HG03565 (cell line): ENCODE results near the gene DUSP6.
A peak's percentile ranks its signal among the peaks of the same experiment; 100 is the strongest.

ENCODE experiments used
- ATAC-seq: cut with Tn5 transposase; IDR thresholded peaks from one replicate; pipeline ENCODE4 v1.9.1; 2021; ENCODE audit warnings: mild to moderate bottlenecking, moderate library complexity; ENCODE audit not compliant: unreplicated experiment

Gene DUSP6

GRCh38 chr12:89376202-89376529, 23.9 kb upstream of the DUSP6 start:
- no peak for ATAC-seq

- ATAC-seq, result no peak
Measured at GRCh38 chr12:89373763-89374572, 21.7 kb upstream of the DUSP6 start.

- no peak for ATAC-seq
Measured at GRCh38 chr12:89372584-89373370, 20.5 kb upstream of the DUSP6 start.

DNA sequence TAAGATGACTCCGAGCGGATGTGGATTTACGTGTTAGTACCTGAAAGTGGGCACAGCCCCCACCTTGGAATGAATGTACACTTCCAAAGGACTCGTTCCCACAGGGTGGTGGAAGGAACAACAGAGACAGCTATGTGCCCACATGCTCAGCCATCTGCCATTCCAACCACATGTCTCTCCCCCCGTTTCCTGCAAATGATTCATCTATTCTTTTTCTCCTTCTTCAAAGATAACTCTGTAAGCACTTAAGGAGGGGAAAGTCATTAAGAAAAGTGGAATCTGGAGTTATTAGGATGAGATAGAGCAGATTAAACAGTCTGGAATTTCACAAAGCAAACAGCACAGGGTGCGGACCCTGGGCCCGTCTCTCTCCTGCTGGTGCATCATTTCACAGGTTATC, 18.5 kb upstream of the DUSP6 start:
- ATAC-seq, result no peak

GRCh38 chr12:89370421-89370831, 18.1 kb upstream of the DUSP6 start:
- no peak for ATAC-seq

DNA sequence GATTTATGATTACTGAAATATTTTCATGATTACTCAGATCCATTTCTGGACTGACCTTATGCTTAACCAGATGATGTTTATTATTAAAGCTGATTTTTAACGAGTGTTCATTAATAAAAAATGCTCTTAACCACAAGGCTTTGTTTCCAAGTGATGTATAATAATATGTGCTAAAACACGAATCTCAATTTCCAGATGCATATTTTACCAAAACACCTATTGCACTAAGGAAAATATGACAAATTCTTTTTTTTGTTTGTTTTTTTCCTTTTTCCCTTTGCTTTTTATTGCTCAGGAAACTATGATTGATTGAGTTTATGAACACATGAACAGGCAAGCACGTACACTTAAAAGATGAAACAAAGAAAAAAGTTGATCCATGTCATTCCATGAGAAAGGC, 16.9 kb upstream of the DUSP6 start:
- no peak for ATAC-seq

DNA sequence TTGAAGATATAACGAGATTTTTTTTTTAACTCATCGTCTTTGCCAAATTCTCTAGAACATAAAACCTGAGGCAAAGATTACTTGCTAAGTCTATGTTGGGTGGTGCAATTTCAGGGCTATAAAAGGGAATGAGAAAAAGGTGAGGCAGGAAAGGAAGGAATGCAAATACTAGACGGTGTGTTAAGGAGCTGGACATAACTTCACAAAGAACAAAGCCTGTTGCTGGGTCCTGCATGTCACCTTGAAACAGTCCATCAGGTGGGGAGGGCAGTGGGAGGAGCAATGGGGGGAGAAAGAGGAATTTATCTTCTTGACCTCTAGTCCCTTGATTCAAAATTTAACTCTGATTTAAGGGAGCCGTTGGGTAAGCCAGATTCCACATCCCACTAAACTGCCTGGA, 16.1 kb upstream of the DUSP6 start:
- ATAC-seq, result no peak

GRCh38 chr12:89366676-89367364, 14.5 kb upstream of the DUSP6 start:
- ATAC-seq, result no peak

GRCh38 chr12:89364631-89365030, 12.3 kb upstream of the DUSP6 start:
- no peak for ATAC-seq

DNA sequence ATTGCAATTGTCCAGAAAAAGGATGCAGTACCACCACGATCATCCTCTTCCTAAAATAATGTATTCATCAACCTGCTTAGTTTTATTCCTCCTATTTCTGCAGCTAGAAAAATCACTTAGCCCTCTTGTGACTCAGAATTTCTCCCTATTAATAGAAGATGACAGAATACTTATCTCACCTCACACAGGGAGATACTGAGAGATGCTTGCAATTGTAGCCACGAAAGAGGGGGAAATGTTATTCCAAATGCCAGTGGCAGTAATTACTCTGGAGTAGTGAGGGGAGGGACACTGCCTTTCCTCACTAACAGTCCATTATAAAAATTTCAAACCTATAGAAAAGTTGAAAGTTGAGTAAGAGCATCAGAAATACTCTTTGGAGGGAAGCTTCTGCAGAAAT, 11.8 kb upstream of the DUSP6 start:
- no peak for ATAC-seq

- ATAC-seq, result no peak
Measured at GRCh38 chr12:89363582-89363981, 11.3 kb upstream of the DUSP6 start.

DNA sequence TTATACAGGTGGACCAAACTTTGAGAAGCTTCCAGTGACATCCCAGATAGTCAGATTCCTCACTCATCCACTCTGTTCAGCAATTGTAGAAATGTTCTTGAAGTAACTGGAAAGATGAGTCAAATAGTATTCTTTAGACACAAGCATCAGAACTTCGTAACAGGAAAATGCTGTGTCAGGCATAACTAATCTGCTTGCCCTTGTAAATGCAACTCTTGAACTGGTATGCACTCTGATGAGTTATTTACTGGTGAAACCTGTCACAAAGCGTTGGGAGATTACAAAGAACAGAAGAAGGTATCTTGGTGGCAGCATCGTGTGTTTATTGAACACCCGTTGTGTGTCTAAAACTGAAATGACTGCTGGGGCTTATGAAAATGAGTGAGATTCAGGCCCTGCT, 10.8 kb upstream of the DUSP6 start:
- ATAC-seq, result no peak

GRCh38 chr12:89359615-89360014, 7.3 kb upstream of the DUSP6 start:
- no peak for ATAC-seq

- ATAC-seq, result no peak
Measured at GRCh38 chr12:89358805-89359204, 6.5 kb upstream of the DUSP6 start.

GRCh38 chr12:89357297-89357730, 5.0 kb upstream of the DUSP6 start:
- ATAC-seq, result no peak

DNA sequence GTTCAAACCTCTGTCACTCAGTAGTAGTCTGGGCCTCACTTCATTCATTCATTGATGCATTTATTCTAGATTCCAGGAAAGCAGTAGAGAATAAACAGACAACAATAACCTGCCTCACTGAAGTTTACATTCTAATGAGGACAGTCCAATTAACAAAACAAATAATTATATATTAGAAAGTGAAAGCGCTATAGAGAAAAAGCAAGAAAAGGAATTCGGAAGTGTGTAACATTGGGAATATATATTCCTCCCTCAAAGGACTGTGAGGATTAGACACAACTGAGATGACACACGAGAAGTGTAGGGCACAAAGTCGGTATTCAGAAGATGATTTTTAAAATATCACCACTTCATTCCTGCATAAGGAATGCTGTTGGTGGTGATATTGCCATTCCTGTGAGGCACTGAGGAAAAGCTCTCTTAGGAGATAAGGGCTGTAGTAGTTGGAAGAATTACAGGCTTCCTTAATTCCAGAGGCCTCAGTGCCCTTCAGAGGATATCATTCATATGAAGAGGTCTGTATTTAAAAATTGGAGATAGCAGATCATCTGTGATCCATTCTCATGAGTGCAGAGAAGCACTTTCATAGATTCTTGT, 3.9 kb upstream of the DUSP6 start:
- no peak for ATAC-seq

- ATAC-seq, result no peak
Measured at GRCh38 chr12:89355243-89356068, 3.2 kb upstream of the DUSP6 start.

GRCh38 chr12:89354612-89355067, 2.3 kb upstream of the DUSP6 start:
- no peak for ATAC-seq

DNA sequence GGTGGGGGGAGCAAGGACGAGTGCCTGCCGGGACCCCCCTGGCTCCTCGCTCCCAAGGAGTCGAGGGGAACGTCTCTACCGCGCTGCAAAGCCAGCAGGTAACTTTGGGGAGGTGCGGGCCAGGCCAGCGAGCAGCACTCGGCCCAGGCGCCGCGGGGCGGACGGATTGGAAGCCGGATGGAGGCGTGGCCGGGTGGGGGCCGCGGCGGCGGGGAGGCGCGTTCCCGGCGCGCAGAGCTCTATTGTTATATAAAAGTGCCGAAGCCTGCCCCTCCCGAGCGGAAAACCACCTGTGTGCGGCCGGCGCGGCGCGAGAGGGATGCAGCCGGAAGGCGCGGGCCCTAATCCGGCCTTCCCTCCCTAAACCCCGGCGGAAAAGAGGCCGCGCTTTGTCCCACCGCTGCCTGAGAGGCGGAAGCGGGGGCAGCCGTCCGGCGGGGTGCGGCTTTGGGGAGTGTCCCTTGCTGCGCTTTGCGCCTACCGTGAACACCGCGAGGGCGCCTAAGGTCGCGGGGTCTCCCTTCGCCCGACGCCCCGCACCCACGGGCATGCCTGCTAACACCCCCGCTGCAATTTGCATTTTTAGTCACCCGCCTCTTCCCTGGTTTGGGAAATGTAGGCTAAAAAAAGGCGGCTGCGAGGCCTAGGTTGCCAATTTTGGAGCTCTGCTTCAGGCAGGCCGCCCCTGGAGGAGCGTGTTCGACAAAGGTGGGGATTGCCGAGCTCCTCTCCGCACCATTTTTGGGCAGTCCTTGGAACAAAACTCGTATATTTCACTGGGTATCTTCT, 1.7 kb upstream of the DUSP6 start:
- ATAC-seq, result peak; percentile 33
